ENCODE measurements around the gene PLXND1.

PLXND1 gene

GRCh38 chr3:129603991-129604749 is 2.3 kb downstream of the PLXND1 start:
- TF ChIP-seq CTCF (IDR thresholded peaks at IDR 0.05; ENCODE audit: low read depth, low read length, missing control alignments): no peak
- DNase-seq (ENCODE audit: extremely low read depth, low read depth): no peak
- peak overlapping the region; percentile 62 for H3K4me3 ChIP-seq (replicated peaks; ENCODE audit: low read depth, low read length)

GRCh38 chr3:129603561-129603942 is 2.9 kb downstream of the PLXND1 start:
- H3K4me3 ChIP-seq (replicated peaks; ENCODE audit: low read depth, low read length): peak overlapping the region; percentile 62
- no peak for DNase-seq (ENCODE audit: extremely low read depth, low read depth)
- no peak for TF ChIP-seq CTCF (IDR thresholded peaks at IDR 0.05; ENCODE audit: low read depth, low read length, missing control alignments)

- H3K4me3 ChIP-seq (replicated peaks; ENCODE audit: low read depth, low read length): peak overlapping the region; percentile 62
- no peak for TF ChIP-seq CTCF (IDR thresholded peaks at IDR 0.05; ENCODE audit: low read depth, low read length, missing control alignments)
- DNase-seq (ENCODE audit: extremely low read depth, low read depth): peak; percentile 69
Observed at GRCh38 chr3:129602730-129603560, 3.5 kb downstream of the PLXND1 start.

- no peak for TF ChIP-seq CTCF (IDR thresholded peaks at IDR 0.05; ENCODE audit: low read depth, low read length, missing control alignments)
- H3K4me3 ChIP-seq (replicated peaks; ENCODE audit: low read depth, low read length): no peak overlapping the region
Observed at GRCh38 chr3:129602309-129602708, 4.2 kb downstream of the PLXND1 start.

GRCh38 chr3:129601713-129602112 is 4.8 kb downstream of the PLXND1 start:
- DNase-seq (ENCODE audit: extremely low read depth, low read depth): no peak
- no peak for TF ChIP-seq CTCF (IDR thresholded peaks at IDR 0.05; ENCODE audit: low read depth, low read length, missing control alignments)
- no peak overlapping the region for H3K4me3 ChIP-seq (replicated peaks; ENCODE audit: low read depth, low read length)

More at GRCh38 chr3:129602309-129602708, 4.2 kb downstream of the PLXND1 start:
- DNase-seq (ENCODE audit: extremely low read depth, low read depth): no peak

- no peak overlapping the region for H3K4me3 ChIP-seq (replicated peaks; ENCODE audit: low read depth, low read length)
- TF ChIP-seq CTCF (IDR thresholded peaks at IDR 0.05; ENCODE audit: low read depth, low read length, missing control alignments): no peak
- DNase-seq (ENCODE audit: extremely low read depth, low read depth): no peak
Observed at GRCh38 chr3:129600348-129600747, 6.1 kb downstream of the PLXND1 start.
